SH-SY5Y (cell line): ENCODE results near the gene TTLL3.

Experiments used
- GATA2 ChIP-seq: IDR thresholded peaks from 2 replicates; pipeline ENCODE4 v1.6.1; 2011; ENCODE audit warnings: mild to moderate bottlenecking, low read depth, low read length
- GATA3 ChIP-seq: IDR thresholded peaks from 2 replicates; pipeline ENCODE4 v1.6.1; 2011; ENCODE audit warnings: low read depth, mild to moderate bottlenecking, low read length, moderate library complexity

DNA sequence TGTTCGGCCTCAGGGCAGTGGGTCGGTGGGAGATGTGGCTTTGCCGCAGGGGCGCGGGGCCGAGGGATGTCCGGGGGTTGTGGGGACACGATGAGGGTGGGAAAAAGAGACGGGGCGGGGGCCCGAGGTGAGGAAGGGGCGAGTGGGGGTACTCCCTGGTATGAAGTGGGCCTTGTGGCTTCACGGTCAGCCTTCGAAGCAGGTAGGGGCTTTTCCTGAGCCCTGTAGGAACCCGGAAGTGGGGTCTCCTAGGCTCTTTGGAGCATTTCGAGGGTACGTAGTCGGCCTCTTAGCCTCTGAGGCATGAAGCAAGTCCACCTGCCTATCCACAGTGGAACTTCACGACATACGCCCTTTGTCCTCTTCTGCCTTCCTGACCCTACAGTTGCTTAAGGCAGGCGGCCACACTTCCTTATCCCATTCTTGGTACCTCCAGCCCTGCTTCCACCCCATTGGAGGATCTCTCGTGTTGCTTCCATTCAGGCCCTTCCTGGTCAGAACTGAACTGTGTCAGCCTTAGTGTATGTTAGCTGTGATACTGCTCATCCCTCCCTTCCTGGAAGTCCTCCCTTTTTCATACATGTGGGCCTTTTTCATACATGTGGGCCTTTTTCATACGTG, 16.8 kb upstream of the TTLL3 start:
- 0 out of 2 replicates have a peak, but pooled peaks have one; percentile 6 for TF ChIP-seq GATA2
- no peak for TF ChIP-seq GATA3
